GM12878 (cell line): ENCODE data around the gene SOX2. TPM values are rescaled to one million over a fixed set of nuclear protein-coding genes. Genes with fewer than 3 reads are reported as not detected.

Experiments
- ATAC-seq: fragments of 200-7000 bp; cut with Tn5 transposase; 3 replicates; pipeline ENCODE4 v1.9.1; 2020; ENCODE audit warnings: mild to moderate bottlenecking, moderate library complexity
- BruUV-seq: library from RNA; stranded (reverse); fragments of 400-500 nt; replicated peaks from 2 replicates; lab custom pipeline; 2021; lab: Mats Ljungman, UMichigan
- CTCF ChIA-PET: fragments of 300-600 bp; sonication (Branson Sonifier 250); formaldehyde crosslinking; extraction: SDS; loops from one replicate; lab custom pipeline; 2021; ENCODE audit warnings: inconsistent platforms; lab: Yijun Ruan, JAX
- POLR2A ChIA-PET: fragments of 350-600 bp; formaldehyde crosslinking; extraction: SDS; loops from one replicate; lab custom pipeline; 2021; ENCODE audit warnings: inconsistent platforms; lab: Charles Lee
- RAD21 ChIA-PET: fragments of 300-600 bp; sonication (Branson Sonifier 250); formaldehyde crosslinking; loops from one replicate; lab custom pipeline; 2023; ENCODE audit warnings: antibody characterized with exemption; ENCODE audit not compliant: unreplicated experiment; lab: Charles Lee
- SMC1A ChIA-PET: fragments of 300-600 bp; sonication (Branson Sonifier 250); formaldehyde crosslinking; loops from one replicate; lab custom pipeline; 2023; ENCODE audit not compliant: unreplicated experiment, uncharacterized antibody; lab: Charles Lee
- DNase-seq: peaks from one replicate; pipeline ENCODE4 v3.0.0-alpha.2; 2011; ENCODE audit warnings: low read depth, low spot score
- FAIRE-seq: peaks from 3 replicates; lab custom pipeline; 2011; peaks lifted over from hg19 to GRCh38; lab: Jason Lieb, UNC
- H2AFZ ChIP-seq: 2 replicates; pipeline ENCODE4 v1.6.0; 2011; ENCODE audit warnings: low read depth, low read length, control low read depth; ENCODE audit not compliant: control insufficient read depth
- H3K27ac ChIP-seq: 2 replicates; pipeline ENCODE4 v1.5.1; 2011; ENCODE audit warnings: control low read depth; ENCODE audit not compliant: control insufficient read depth, insufficient read depth
- H3K27me3 ChIP-seq, 2 experiments: replicated peaks in 1 of 2; 2 replicates each; pipeline versions ENCODE4 v1.6.0 to v1.6.1; 2011; ENCODE audit warnings: low read length in 1 of 2; ENCODE audit not compliant: control insufficient read depth in 2 of 2, insufficient read depth in 2 of 2
- H3K36me3 ChIP-seq, 2 experiments: 2 replicates each; pipeline ENCODE4 v1.5.1; 2011; ENCODE audit warnings: low read length in 1 of 2; ENCODE audit not compliant: control insufficient read depth in 2 of 2, insufficient read depth in 2 of 2
- H3K4me1 ChIP-seq: 2 replicates; pipeline ENCODE4 v1.6.1; 2011; ENCODE audit warnings: mild to moderate bottlenecking, low read length, moderate library complexity, mixed read lengths; ENCODE audit not compliant: control insufficient read depth, insufficient read depth
- H3K4me2 ChIP-seq: 2 replicates; pipeline ENCODE4 v1.6.0; 2011; ENCODE audit warnings: control low read depth; ENCODE audit not compliant: control insufficient read depth, insufficient read depth
- H3K4me3 ChIP-seq: fragments of 200-600 bp; sonication (generic); 2 replicates; pipeline ENCODE4 v1.5.1; 2016
- H3K79me2 ChIP-seq: 2 replicates; pipeline ENCODE4 v1.6.0; 2011; ENCODE audit warnings: low read length; ENCODE audit not compliant: control insufficient read depth, insufficient read depth
- H3K9ac ChIP-seq: 2 replicates; pipeline ENCODE4 v1.8.0; 2011; ENCODE audit warnings: low read length, control low read depth, mixed read lengths; ENCODE audit not compliant: control insufficient read depth, insufficient read depth
- H3K9me3 ChIP-seq: replicated peaks from 3 replicates; pipeline ENCODE4 v1.5.1; 2011; ENCODE audit warnings: mild to moderate bottlenecking, low read length; ENCODE audit not compliant: control insufficient read depth, insufficient read depth
- H4K20me1 ChIP-seq: 2 replicates; pipeline ENCODE4 v1.6.0; 2011; ENCODE audit not compliant: control insufficient read depth, insufficient read depth
- FOXK2 ChIP-seq: fragments of 450-650 bp; IDR thresholded peaks from 2 replicates; pipeline ENCODE4 v1.6.1; 2017; ENCODE audit warnings: mild to moderate bottlenecking, moderate library complexity
- JUNB ChIP-seq: IDR thresholded peaks from 2 replicates; pipeline ENCODE4 v1.6.1; 2016; ENCODE audit warnings: antibody characterized with exemption, mild to moderate bottlenecking
- NBN ChIP-seq: fragments of 450-650 bp; IDR thresholded peaks from 2 replicates; pipeline ENCODE4 v1.6.1; 2016
- PML ChIP-seq: IDR thresholded peaks from 2 replicates; pipeline ENCODE4 v1.6.1; 2012; ENCODE audit warnings: low read length, inconsistent platforms
- POLR2A ChIP-seq: IDR thresholded peaks from 2 replicates; pipeline ENCODE4 v1.6.1; 2011; ENCODE audit warnings: low read depth, mild to moderate bottlenecking, low read length
- SREBF2 ChIP-seq: IDR thresholded peaks from 2 replicates; pipeline ENCODE4 v1.6.1; 2012; ENCODE audit warnings: mild to moderate bottlenecking, low read length
- ZBTB33 ChIP-seq: fragments of 450-650 bp; IDR thresholded peaks from 2 replicates; pipeline ENCODE4 v1.6.1; 2017; ENCODE audit warnings: mild to moderate bottlenecking
- WGBS: methylation state at CpG from one replicate; pipeline ENCODE4 v1.1.6; 2016; ENCODE audit warnings: low lambda C conversion rate; ENCODE audit not compliant: insufficient replicate concordance, insufficient coverage; ENCODE audit errors: missing lambda C conversion rate; 5-methylcytosine and 5-hydroxymethylcytosine counted together
- in situ Hi-C: fragments of 300-500 bp; cut with MboI; formaldehyde crosslinking; loops from 9 replicates; pipeline ENCODE4 v1.14.3; 2018; ENCODE audit warnings: mixed read lengths
- intact Hi-C: fragments of 100-400 bp; cut with micrococcal nuclease; formaldehyde crosslinking; loops from one replicate; pipeline ENCODE4 v1.14.2; 2022; ENCODE audit not compliant: unreplicated experiment
- polyA plus RNA-seq, 11 experiments: library from polyadenylated mRNA; depleted of rRNA in 4 of 11; unstranded in 6 of 11; stranded (reverse) in 5 of 11; fragments of >200 nt; fragmentation: Nextera tagmentation in 4 of 11; fragmentation: Illumina TruSeq in 1 of 11; extraction: Ambion mirVana in 4 of 11; extraction: Trizol in 1 of 11; gene quantifications; 1 replicate in 1 of 11; 2 replicates in 10 of 11; pipeline versions ENCODE4 v1.2.1 to v1.2.3, GENCODE V29; 2011 to 2016; ENCODE audit warnings: inconsistent platforms in 2 of 11, missing spikeins in 2 of 11, low read depth in 1 of 11
- total RNA-seq, 4 experiments: library from RNA; depleted of rRNA in 3 of 4; stranded (reverse); fragments of >200 nt in 3 of 4; fragmentation: Illumina TruSeq in 1 of 4; extraction: Trizol in 1 of 4; gene quantifications; 2 replicates each; pipeline versions ENCODE4 v1.2.1 to v1.2.3, GENCODE V29; 2013 to 2021

SOX2 gene
- total and polyA plus RNA-seq, 10 of the 15 experiments (the other 5 are each of a cell fraction or from before 2014, with no cell fraction given) = 0.06 to 0.10 (median 0.07) TPM; not detected in 6

- BruUV-seq = no TSS peak
- in situ Hi-C loops = loop anchor here (10.0 kb wide), 2 partner anchors 374 to 494 kb away; no protein-coding TSS in a partner anchor
These were observed 13.3 kb upstream of the SOX2 start for GRCh38 chr3:181698263-181698954.

More at GRCh38 chr3:181698263-181698954, 13.3 kb upstream of the SOX2 start:
- H3K4me1 ChIP-seq = no peaks in the 10 kb centered on the region
- DNase-seq (no peak), ATAC-seq (no peak), FAIRE-seq (no peak)
- WGBS = 59% methylated on average over 5 of the region's 5 CpGs
- no peaks in the 10 kb centered on the region; the same call in 1 of the 2 replicates for H4K20me1 ChIP-seq
- intact Hi-C loops = no loop called here
- CTCF ChIA-PET = interaction anchor here (0.9 to 2.6 kb wide), 3 partner anchors 12 to 489 kb away, joined by 3 to 12 read pairs (median 10); no protein-coding TSS in a partner anchor
- H3K79me2 ChIP-seq = no peaks in the 10 kb centered on the region
- H2AFZ ChIP-seq = no peak overlapping the region
- H3K9ac ChIP-seq = no peak overlapping the region
- RAD21 ChIA-PET = no interaction called here
- no peak overlapping the region for H3K4me2 ChIP-seq
- H3K27me3 ChIP-seq = peaks cover 8 to 21% of the 10 kb centered on the region in 2 experiments
- H3K4me3 ChIP-seq = no peak overlapping the region
- TF ChIP-seq PML = no peak
- TF ChIP-seq NBN = no peak
- no peak for TF ChIP-seq ZBTB33
- TF ChIP-seq SREBF2 = no peak
- no peak for TF ChIP-seq POLR2A
- TF ChIP-seq FOXK2 = no peak
- TF ChIP-seq JUNB = peak; percentile 17; the same call in 1 of the 2 replicates
- POLR2A ChIA-PET = no interaction called here
- H3K9me3 ChIP-seq = no peaks in the 10 kb centered on the region
- H3K27ac ChIP-seq = no peak overlapping the region
- H3K36me3 ChIP-seq = no peaks in the 10 kb centered on the region
- SMC1A ChIA-PET = no interaction called here
